Breast epithelium (tissue), 3 donors: Measurements from ENCODE around the gene ST7.

Experiments used
- POLR2A ChIP-seq: fragments of 450-650 bp; IDR thresholded peaks from one replicate; pipeline ENCODE4 v1.6.1; 2016; ENCODE audit warnings: antibody characterized with exemption, mild to moderate bottlenecking, moderate library complexity
- POLR2AphosphoS5 ChIP-seq, 3 donors: sonication (generic); formaldehyde crosslinking; IDR thresholded peaks; one replicate each; pipeline ENCODE4 v1.6.1; 2017; ENCODE audit warnings: antibody characterized with exemption in 3 of 3
- TF ChIP-seq, protein P1 (sequence below), 3 donors: fragments of 450-650 bp; IDR thresholded peaks; one replicate each; pipeline ENCODE4 v1.5.1; 2016 to 2017; ENCODE audit warnings: antibody characterized with exemption in 3 of 3, mild to moderate bottlenecking in 3 of 3, moderate library complexity in 3 of 3

DNA sequence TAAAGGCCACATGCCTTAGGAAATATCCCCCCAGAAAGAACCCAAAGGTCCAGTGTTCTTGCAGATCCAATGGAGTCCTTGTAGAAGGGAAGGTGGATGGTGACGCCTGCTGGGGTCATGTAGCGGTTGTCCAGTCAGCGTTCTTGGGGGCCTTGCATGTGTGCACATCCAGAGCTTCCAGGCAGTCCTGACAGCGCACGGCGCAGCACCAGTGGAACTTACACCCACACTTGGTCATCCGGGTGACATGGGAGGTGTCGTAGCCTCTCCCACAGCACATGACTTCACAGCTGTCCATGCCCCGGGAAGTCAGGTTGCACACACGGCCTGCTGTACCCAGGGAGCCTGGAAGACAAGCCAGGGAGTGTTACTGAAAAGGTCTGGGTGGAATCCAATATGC, 324.7 kb downstream of the ST7 start:
- TF ChIP-seq, protein P1, sequence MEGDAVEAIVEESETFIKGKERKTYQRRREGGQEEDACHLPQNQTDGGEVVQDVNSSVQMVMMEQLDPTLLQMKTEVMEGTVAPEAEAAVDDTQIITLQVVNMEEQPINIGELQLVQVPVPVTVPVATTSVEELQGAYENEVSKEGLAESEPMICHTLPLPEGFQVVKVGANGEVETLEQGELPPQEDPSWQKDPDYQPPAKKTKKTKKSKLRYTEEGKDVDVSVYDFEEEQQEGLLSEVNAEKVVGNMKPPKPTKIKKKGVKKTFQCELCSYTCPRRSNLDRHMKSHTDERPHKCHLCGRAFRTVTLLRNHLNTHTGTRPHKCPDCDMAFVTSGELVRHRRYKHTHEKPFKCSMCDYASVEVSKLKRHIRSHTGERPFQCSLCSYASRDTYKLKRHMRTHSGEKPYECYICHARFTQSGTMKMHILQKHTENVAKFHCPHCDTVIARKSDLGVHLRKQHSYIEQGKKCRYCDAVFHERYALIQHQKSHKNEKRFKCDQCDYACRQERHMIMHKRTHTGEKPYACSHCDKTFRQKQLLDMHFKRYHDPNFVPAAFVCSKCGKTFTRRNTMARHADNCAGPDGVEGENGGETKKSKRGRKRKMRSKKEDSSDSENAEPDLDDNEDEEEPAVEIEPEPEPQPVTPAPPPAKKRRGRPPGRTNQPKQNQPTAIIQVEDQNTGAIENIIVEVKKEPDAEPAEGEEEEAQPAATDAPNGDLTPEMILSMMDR (IDR thresholded peaks at IDR 0.05) = no peak
- TF ChIP-seq POLR2A (no peak), POLR2AphosphoS5 (IDR thresholded peaks at IDR 0.05) (no peak)
